Sigmoid colon (tissue), 4 donors: ENCODE measurements around the gene ASAP3.

Experiments
- POLR2A ChIP-seq, 2 donors: fragments of 450-650 bp; IDR thresholded peaks; one replicate each; pipeline ENCODE4 v1.6.1; 2016; ENCODE audit warnings: antibody characterized with exemption in 2 of 2, mild to moderate bottlenecking in 2 of 2, moderate library complexity in 2 of 2
- POLR2AphosphoS5 ChIP-seq, 4 donors: sonication (generic); formaldehyde crosslinking; IDR thresholded peaks; one replicate each; pipeline ENCODE4 v1.6.1; 2017; ENCODE audit warnings: antibody characterized with exemption in 4 of 4

- TF ChIP-seq POLR2A (IDR thresholded peaks at IDR 0.05) (no peak), POLR2AphosphoS5 (IDR thresholded peaks at IDR 0.05) (no peak)
Observed at GRCh38 chr1:23462766-23463165, 21.2 kb downstream of the ASAP3 start.
